ENCODE measurements around the gene CRIM1. TPM values are rescaled to one million over a fixed set of nuclear protein-coding genes. Genes with fewer than 3 reads are reported as not detected.

CRIM1 gene
- total RNA-seq, 2 donors from 2014 or later, result 55.7 to 90.7 TPM

- Histone ChIP-seq H3K36me3 (no peaks in the 10 kb centered on the region), H3K27ac (no peak overlapping the region), H3K4me3 (no peak overlapping the region), H3K9me3 (no peaks in the 10 kb centered on the region), H3K27me3 (no peaks in the 10 kb centered on the region), H3K4me1 (no peaks in the 10 kb centered on the region), H3K9ac (ENCODE audit: low read depth in 2 of 2, low read length in 2 of 2) (no peak overlapping the region)
- TF ChIP-seq CTCF (IDR thresholded peaks at IDR 0.05), result no peak
- no peak for DNase-seq
- intact Hi-C loops (cut with DNase I), result loop anchor here (10.0 kb wide), 1 partner anchor 123 kb away; no protein-coding TSS in a partner anchor
Observed at GRCh38 chr2:36541891-36542595, 186.5 kb downstream of the CRIM1 start.

GRCh38 chr2:36544638-36545338, 189.2 kb downstream of the CRIM1 start:
- H3K27me3 ChIP-seq, result no peaks in the 10 kb centered on the region
- H3K27ac ChIP-seq, result no peak overlapping the region
- no peak for TF ChIP-seq CTCF (IDR thresholded peaks at IDR 0.05)
- no peak overlapping the region for H3K4me3 ChIP-seq
- H3K9me3 ChIP-seq, result no peaks in the 10 kb centered on the region
- intact Hi-C loops (cut with DNase I), result loop anchor here (10.0 kb wide), 1 partner anchor 120 kb away; no protein-coding TSS in a partner anchor
- H3K36me3 ChIP-seq, result peaks cover 6% of the 10 kb centered on the region
- no peaks in the 10 kb centered on the region for H3K4me1 ChIP-seq
- DNase-seq, result no peak
- no peak overlapping the region for H3K9ac ChIP-seq (ENCODE audit: low read depth in 2 of 2, low read length in 2 of 2)

GRCh38 chr2:36545871-36546416, 190.4 kb downstream of the CRIM1 start:
- DNase-seq, result no peak
- Histone ChIP-seq H3K9me3 (no peaks in the 10 kb centered on the region), H3K27ac (no peak overlapping the region), H3K36me3 (peaks cover 8% of the 10 kb centered on the region), H3K4me1 (no peaks in the 10 kb centered on the region), H3K9ac (ENCODE audit: low read depth in 2 of 2, low read length in 2 of 2) (no peak overlapping the region), H3K27me3 (no peaks in the 10 kb centered on the region), H3K4me3 (no peak overlapping the region)
- TF ChIP-seq CTCF (IDR thresholded peaks at IDR 0.05), result no peak
- intact Hi-C loops (cut with DNase I), result loop anchor here (10.0 kb wide), 1 partner anchor 119 kb away; no protein-coding TSS in a partner anchor

GRCh38 chr2:36547906-36548305, 192.3 kb downstream of the CRIM1 start:
- peaks cover 8% of the 10 kb centered on the region for H3K36me3 ChIP-seq
- H3K4me1 ChIP-seq, result no peaks in the 10 kb centered on the region

More at GRCh38 chr2:36547906-36548305, 192.3 kb downstream of the CRIM1 start:
- H3K9ac ChIP-seq (ENCODE audit: low read depth in 2 of 2, low read length in 2 of 2), result no peak overlapping the region
- H3K27me3 ChIP-seq, result no peaks in the 10 kb centered on the region
- H3K9me3 ChIP-seq, result no peaks in the 10 kb centered on the region
- no peak overlapping the region for H3K27ac ChIP-seq
- TF ChIP-seq CTCF (IDR thresholded peaks at IDR 0.05), result no peak
- H3K4me3 ChIP-seq, result no peak overlapping the region
- intact Hi-C loops (cut with DNase I), result loop anchor here (10.0 kb wide), 1 partner anchor 117 kb away; no protein-coding TSS in a partner anchor
- no peak for DNase-seq
